Vagina (tissue), 2 donors: Measurements from ENCODE around the gene ALKBH1. TPM values are rescaled to one million over a fixed set of nuclear protein-coding genes. Genes with fewer than 3 reads are reported as not detected.
"Not testable (repeated sequence)": the region's sequence is repeated elsewhere in the genome, so short reads cannot be mapped to it uniquely, and the experiment has no call there.

Experiments
- DNase-seq, 2 donors: peaks; one replicate each; pipeline ENCODE4 v3.0.0-alpha.2; 2017; ENCODE audit errors: extremely low spot score in 2 of 2
- H3K27ac ChIP-seq: fragments of 200-600 bp; sonication (generic); one replicate; pipeline ENCODE4 v1.5.1; 2019
- H3K27me3 ChIP-seq: fragments of 200-600 bp; sonication (generic); one replicate; pipeline ENCODE4 v1.5.1; 2019
- H3K36me3 ChIP-seq, 2 donors: fragments of 200-600 bp; sonication (generic); one replicate each; pipeline ENCODE4 v1.5.1; 2017 to 2019
- H3K4me1 ChIP-seq: fragments of 200-600 bp; sonication (generic); one replicate; pipeline ENCODE4 v1.5.1; 2019
- H3K4me3 ChIP-seq, 2 donors: fragments of 200-600 bp; sonication (generic); 1 replicate in 1 of 2; 2 replicates in 1 of 2; pipeline ENCODE4 v1.5.1; 2016 to 2019
- H3K9me3 ChIP-seq: fragments of 200-600 bp; sonication (generic); one replicate; pipeline ENCODE4 v1.5.1; 2019
- POLR2A ChIP-seq, 2 donors: fragments of 450-650 bp; IDR thresholded peaks; one replicate each; pipeline ENCODE4 v1.6.1; 2017; ENCODE audit warnings: antibody characterized with exemption in 2 of 2, mild to moderate bottlenecking in 2 of 2, moderate library complexity in 2 of 2
- POLR2AphosphoS5 ChIP-seq, 2 donors: sonication (generic); formaldehyde crosslinking; IDR thresholded peaks; one replicate each; pipeline ENCODE4 v1.9.0; 2017; ENCODE audit warnings: antibody characterized with exemption in 2 of 2, mild to moderate bottlenecking in 2 of 2, low read depth in 1 of 2; ENCODE audit not compliant: insufficient read depth in 1 of 2
- intact Hi-C: fragments of 100-400 bp; cut with DNase I; formaldehyde crosslinking; loops from one replicate; pipeline ENCODE4 v1.15.1; 2023
- total RNA-seq: library from RNA; depleted of rRNA; stranded (reverse); fragments of >200 nt; gene quantifications from one replicate; pipeline ENCODE4 v1.2.3, GENCODE V29; 2016
- TF ChIP-seq, protein P1 (sequence below), 3 experiments: fragments of 450-650 bp in 2 of 3; fragments of 200-600 bp in 1 of 3; sonication (generic) in 1 of 3; IDR thresholded peaks; one replicate each; pipeline ENCODE4 v1.5.1; 2017 to 2019; ENCODE audit warnings: antibody characterized with exemption in 3 of 3, mild to moderate bottlenecking in 2 of 3, moderate library complexity in 2 of 3

Gene ALKBH1
- total RNA-seq, 1 donor from 2014 or later = 8.3 TPM

DNA sequence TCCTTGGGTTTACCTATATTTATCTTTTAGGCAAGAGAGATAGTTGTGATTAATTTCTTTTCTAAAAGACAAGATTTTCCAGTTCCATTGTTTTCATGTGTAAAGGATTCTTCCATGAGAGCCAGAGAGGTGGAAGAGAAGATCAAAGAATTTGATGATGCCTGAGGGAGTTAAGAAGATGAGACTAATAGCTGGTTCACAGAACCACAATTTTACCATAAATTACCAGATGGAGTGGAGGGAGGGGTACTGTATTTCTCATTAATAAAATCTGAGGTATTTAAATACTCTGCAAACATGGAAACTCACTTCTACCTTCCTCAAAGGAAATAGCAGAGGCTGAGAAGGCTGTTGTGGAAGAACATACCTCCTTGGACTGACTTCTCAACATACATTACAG, 34.6 kb downstream of the ALKBH1 start:
- no peaks in the 10 kb centered on the region for H3K27me3 ChIP-seq
- H3K4me3 ChIP-seq = no peak overlapping the region
- TF ChIP-seq, protein P1, sequence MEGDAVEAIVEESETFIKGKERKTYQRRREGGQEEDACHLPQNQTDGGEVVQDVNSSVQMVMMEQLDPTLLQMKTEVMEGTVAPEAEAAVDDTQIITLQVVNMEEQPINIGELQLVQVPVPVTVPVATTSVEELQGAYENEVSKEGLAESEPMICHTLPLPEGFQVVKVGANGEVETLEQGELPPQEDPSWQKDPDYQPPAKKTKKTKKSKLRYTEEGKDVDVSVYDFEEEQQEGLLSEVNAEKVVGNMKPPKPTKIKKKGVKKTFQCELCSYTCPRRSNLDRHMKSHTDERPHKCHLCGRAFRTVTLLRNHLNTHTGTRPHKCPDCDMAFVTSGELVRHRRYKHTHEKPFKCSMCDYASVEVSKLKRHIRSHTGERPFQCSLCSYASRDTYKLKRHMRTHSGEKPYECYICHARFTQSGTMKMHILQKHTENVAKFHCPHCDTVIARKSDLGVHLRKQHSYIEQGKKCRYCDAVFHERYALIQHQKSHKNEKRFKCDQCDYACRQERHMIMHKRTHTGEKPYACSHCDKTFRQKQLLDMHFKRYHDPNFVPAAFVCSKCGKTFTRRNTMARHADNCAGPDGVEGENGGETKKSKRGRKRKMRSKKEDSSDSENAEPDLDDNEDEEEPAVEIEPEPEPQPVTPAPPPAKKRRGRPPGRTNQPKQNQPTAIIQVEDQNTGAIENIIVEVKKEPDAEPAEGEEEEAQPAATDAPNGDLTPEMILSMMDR (IDR thresholded peaks at IDR 0.05) = no peak
- no peak for TF ChIP-seq POLR2A (IDR thresholded peaks at IDR 0.05)
- no peak for TF ChIP-seq POLR2AphosphoS5 (IDR thresholded peaks at IDR 0.05; ENCODE audit: insufficient read depth in 1 of 2, low read depth in 1 of 2)
- no peaks in the 10 kb centered on the region for H3K4me1 ChIP-seq
- DNase-seq = no peak
- H3K36me3 ChIP-seq = peaks cover 0 to 42% of the 10 kb centered on the region in 2 donors
- intact Hi-C loops = no loop called here
- H3K27ac ChIP-seq = no peak overlapping the region
- H3K9me3 ChIP-seq = no peaks in the 10 kb centered on the region

DNA sequence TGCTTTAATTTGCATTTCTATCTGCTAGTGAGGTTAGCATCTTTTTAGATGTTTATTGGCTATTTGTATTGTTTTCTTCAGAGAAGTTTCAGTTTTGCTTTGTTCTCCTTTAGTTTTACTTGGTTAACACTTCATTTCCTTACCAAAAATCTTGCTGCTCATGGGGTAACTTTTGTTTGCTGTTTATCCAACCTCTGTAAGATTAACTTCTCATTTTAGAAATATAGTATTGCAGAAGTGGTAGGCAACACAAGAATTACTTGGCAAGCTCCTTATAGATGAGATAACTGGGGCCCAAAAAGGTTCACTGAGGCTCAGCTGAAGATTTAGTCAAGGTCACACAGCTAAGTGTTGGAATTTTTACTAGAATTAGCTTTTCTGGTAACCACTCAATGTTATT, 40.5 kb downstream of the ALKBH1 start:
- Histone ChIP-seq H3K36me3 (peaks cover 0 to 4% of the 10 kb centered on the region in 2 donors), H3K27ac (no peak overlapping the region), H3K27me3 (no peaks in the 10 kb centered on the region), H3K9me3 (no peaks in the 10 kb centered on the region), H3K4me3 (no peak overlapping the region), H3K4me1 (no peaks in the 10 kb centered on the region)
- intact Hi-C loops = no loop called here
- TF ChIP-seq POLR2A (IDR thresholded peaks at IDR 0.05) = no peak
- TF ChIP-seq POLR2AphosphoS5 (IDR thresholded peaks at IDR 0.05; ENCODE audit: insufficient read depth in 1 of 2, low read depth in 1 of 2) = no peak
- TF ChIP-seq, protein P1 (IDR thresholded peaks at IDR 0.05) = no peak
- no peak for DNase-seq

DNA sequence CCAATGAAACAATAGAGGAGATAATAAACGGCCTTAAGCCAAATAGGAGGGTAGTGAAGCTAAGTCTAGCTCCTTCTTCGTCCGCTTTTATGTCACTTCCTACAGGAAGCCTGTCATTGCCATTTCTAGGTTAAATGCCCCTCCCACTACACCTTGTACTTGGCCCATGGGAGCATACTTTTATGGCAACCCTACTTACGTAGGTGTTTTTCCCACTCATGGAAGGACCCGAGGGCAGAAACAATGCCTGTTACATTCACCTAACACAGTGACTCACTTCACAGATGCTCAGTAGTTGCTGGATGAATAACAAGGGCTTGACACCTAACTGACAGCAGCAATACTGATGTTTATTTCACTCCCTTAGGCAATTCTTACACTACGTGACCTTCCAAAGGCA, 44.5 kb downstream of the ALKBH1 start:
- Histone ChIP-seq H3K4me3 (no peak overlapping the region), H3K9me3 (no peaks in the 10 kb centered on the region), H3K27ac (no peak overlapping the region), H3K36me3 (no peaks in the 10 kb centered on the region), H3K4me1 (no peaks in the 10 kb centered on the region), H3K27me3 (no peaks in the 10 kb centered on the region)
- intact Hi-C loops = no loop called here
- no peak for DNase-seq
- TF ChIP-seq POLR2A (IDR thresholded peaks at IDR 0.05) (no peak), POLR2AphosphoS5 (IDR thresholded peaks at IDR 0.05; ENCODE audit: insufficient read depth in 1 of 2, low read depth in 1 of 2) (peak in 1 of 2 donors; percentile 68)

DNA sequence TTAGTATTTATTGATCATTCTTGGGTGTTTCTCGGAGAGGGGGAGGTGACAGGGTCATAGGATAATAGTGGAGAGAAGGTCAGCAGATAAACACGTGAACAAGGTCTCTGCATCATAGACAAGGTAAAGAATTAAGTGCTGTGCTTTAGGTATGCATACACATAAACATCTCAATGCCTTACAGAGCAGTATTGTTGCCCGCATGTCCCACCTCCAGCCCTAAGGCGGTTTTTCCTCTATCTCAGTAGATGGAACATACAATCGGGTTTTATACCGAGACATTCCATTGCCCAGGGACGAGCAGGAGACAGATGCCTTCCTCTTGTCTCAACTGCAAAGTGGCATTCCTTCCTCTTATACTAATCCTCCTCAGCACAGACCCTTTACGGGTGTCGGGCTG, 46.3 kb downstream of the ALKBH1 start:
- DNase-seq, H3K4me3 ChIP-seq, intact Hi-C loops: not testable (repeated sequence)

DNA sequence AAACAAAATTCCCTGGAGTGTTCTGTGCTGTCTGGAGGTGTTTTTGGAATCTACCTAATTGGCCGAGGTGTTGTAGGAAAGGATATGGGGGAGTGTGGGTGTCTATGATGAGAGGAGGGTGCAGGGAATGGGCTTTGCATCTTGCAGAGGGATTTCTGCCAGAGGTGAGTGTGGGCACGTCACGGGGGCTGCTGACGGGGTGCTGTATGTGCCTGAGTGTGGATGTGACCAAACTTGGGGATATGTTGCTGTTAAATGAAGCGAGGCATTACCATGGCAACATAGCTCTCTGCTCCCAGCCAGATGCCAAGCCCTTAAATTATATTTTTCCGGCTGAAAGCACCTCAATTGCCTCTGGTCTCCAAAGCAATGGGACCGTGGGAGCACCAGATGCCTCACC, 47.1 kb downstream of the ALKBH1 start:
- Histone ChIP-seq H3K4me3 (no peak overlapping the region), H3K36me3 (no peaks in the 10 kb centered on the region), H3K4me1 (no peaks in the 10 kb centered on the region), H3K27me3 (no peaks in the 10 kb centered on the region), H3K27ac (no peak overlapping the region), H3K9me3 (no peaks in the 10 kb centered on the region)
- intact Hi-C loops = no loop called here
- DNase-seq = no peak
- TF ChIP-seq POLR2A (IDR thresholded peaks at IDR 0.05) (no peak), POLR2AphosphoS5 (IDR thresholded peaks at IDR 0.05; ENCODE audit: insufficient read depth in 1 of 2, low read depth in 1 of 2) (no peak)
- TF ChIP-seq, protein P1 (IDR thresholded peaks at IDR 0.05) = no peak

More for the DNA sequence above, 46.3 kb downstream of the ALKBH1 start:
- H3K27ac ChIP-seq, H3K27me3 ChIP-seq, H3K9me3 ChIP-seq, H3K36me3 ChIP-seq, H3K4me1 ChIP-seq: not testable (repeated sequence)

DNA sequence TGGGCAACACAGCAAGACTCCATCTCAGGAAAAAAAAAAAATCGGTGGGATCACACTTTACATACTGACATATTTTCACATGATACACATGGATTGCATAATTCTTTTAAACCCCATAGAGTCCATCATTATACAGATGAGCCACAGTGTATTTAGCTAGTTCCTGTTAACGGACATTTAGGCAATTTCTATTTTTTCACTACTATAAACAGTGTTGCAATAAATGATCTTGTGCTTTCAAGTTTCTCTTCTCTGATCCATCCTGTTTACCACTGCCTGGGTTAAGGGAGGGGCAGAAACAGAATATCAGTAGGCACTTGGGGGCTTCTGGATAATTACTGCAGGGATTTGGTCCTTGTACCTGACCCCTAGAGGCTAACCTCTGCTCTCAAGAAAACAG, 48.0 kb downstream of the ALKBH1 start:
- H3K27me3 ChIP-seq = no peaks in the 10 kb centered on the region
- H3K4me3 ChIP-seq = no peak overlapping the region
- DNase-seq = no peak
- TF ChIP-seq POLR2A (IDR thresholded peaks at IDR 0.05) = no peak
- TF ChIP-seq, protein P1 (IDR thresholded peaks at IDR 0.05) = no peak
- TF ChIP-seq POLR2AphosphoS5 (IDR thresholded peaks at IDR 0.05; ENCODE audit: insufficient read depth in 1 of 2, low read depth in 1 of 2) = no peak
- no peaks in the 10 kb centered on the region for H3K4me1 ChIP-seq
- H3K9me3 ChIP-seq = no peaks in the 10 kb centered on the region
- H3K36me3 ChIP-seq = no peaks in the 10 kb centered on the region
- intact Hi-C loops = no loop called here
- no peak overlapping the region for H3K27ac ChIP-seq
